ENCODE data around the gene PAK6.

DNA sequence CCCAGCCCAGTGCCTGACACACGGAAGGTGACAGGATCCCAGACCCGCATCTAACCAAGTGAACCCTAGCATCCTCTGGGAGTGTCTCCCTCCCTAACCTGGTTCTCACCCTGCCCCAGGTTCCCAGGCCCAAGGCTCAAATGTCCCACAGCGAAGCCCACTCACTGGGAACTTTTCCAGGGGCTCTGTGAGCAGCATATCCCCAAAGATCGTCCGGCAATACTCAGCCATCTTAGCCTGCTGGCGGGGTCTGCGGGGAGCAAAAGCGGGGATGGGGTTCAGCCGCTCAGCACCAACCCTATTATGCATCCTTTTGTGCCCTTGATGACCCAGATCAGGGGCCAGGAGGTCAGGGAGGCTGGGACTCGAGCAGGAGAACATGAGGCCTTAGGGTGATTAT is 58.5 kb downstream of the PAK6 start:
- TF ChIP-seq, protein P1, sequence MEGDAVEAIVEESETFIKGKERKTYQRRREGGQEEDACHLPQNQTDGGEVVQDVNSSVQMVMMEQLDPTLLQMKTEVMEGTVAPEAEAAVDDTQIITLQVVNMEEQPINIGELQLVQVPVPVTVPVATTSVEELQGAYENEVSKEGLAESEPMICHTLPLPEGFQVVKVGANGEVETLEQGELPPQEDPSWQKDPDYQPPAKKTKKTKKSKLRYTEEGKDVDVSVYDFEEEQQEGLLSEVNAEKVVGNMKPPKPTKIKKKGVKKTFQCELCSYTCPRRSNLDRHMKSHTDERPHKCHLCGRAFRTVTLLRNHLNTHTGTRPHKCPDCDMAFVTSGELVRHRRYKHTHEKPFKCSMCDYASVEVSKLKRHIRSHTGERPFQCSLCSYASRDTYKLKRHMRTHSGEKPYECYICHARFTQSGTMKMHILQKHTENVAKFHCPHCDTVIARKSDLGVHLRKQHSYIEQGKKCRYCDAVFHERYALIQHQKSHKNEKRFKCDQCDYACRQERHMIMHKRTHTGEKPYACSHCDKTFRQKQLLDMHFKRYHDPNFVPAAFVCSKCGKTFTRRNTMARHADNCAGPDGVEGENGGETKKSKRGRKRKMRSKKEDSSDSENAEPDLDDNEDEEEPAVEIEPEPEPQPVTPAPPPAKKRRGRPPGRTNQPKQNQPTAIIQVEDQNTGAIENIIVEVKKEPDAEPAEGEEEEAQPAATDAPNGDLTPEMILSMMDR (IDR thresholded peaks at IDR 0.05): no peak
- no peak for TF ChIP-seq ESRRA (IDR thresholded peaks at IDR 0.05; ENCODE audit: borderline replicate concordance, low read length)
- TF ChIP-seq, protein P2, sequence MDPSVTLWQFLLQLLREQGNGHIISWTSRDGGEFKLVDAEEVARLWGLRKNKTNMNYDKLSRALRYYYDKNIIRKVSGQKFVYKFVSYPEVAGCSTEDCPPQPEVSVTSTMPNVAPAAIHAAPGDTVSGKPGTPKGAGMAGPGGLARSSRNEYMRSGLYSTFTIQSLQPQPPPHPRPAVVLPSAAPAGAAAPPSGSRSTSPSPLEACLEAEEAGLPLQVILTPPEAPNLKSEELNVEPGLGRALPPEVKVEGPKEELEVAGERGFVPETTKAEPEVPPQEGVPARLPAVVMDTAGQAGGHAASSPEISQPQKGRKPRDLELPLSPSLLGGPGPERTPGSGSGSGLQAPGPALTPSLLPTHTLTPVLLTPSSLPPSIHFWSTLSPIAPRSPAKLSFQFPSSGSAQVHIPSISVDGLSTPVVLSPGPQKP (IDR thresholded peaks at IDR 0.05; ENCODE audit: low read depth, low read length): no peak
